ENCODE measurements around the gene DUSP21.
"Not testable (repeated sequence)": the region's sequence is repeated elsewhere in the genome, so short reads cannot be mapped to it uniquely, and the experiment has no call there.

Gene DUSP21

GRCh38 chrX:44843753-44844152 lies at the start of gene DUSP21:
Gene DUSP21, plus strand, starts transcription at chrX:44844021. Its CDS starts 112 bp downstream, at chrX:44844133.
- DNase-seq, result no peak

GRCh38 chrX:44795945-44796450 lies 47.8 kb upstream of the DUSP21 start:
- DNase-seq, result no peak

- DNase-seq, result no peak
Observed at GRCh38 chrX:44802613-44803012, 41.2 kb upstream of the DUSP21 start.

- DNase-seq, result no peak
Observed at GRCh38 chrX:44815681-44816080, 28.1 kb upstream of the DUSP21 start.

- DNase-seq, result no peak
Observed at GRCh38 chrX:44816367-44816766, 27.5 kb upstream of the DUSP21 start.

GRCh38 chrX:44817029-44817428 lies 26.8 kb upstream of the DUSP21 start:
- no peak for DNase-seq

GRCh38 chrX:44822601-44823000 lies 21.2 kb upstream of the DUSP21 start:
- no peak for DNase-seq

- not testable (repeated sequence) for DNase-seq
Observed at GRCh38 chrX:44823193-44823592, 20.6 kb upstream of the DUSP21 start.

GRCh38 chrX:44828008-44828605 lies 15.7 kb upstream of the DUSP21 start:
- peak; percentile 77 to 83 for DNase-seq

GRCh38 chrX:44829832-44830231 lies 14.0 kb upstream of the DUSP21 start:
- DNase-seq, result no peak

GRCh38 chrX:44842550-44843317 lies 1.1 kb upstream of the DUSP21 start:
- DNase-seq, result no peak

GRCh38 chrX:44843318-44843702 lies 511 bp upstream of the DUSP21 start:
- no peak for DNase-seq

GRCh38 chrX:44844204-44844603 lies 383 bp downstream of the DUSP21 start:
- DNase-seq, result no peak

- DNase-seq, result not testable (repeated sequence)
Observed at GRCh38 chrX:44850891-44851290, 7.1 kb downstream of the DUSP21 start.

- no peak for DNase-seq
Observed at GRCh38 chrX:44871114-44871645, 27.4 kb downstream of the DUSP21 start.

GRCh38 chrX:44871931-44872820 lies 28.4 kb downstream of the DUSP21 start:
- DNase-seq, result peak in 1 of 2 experiments; percentile 41

- peak; percentile 84 to 96 for DNase-seq
Observed at GRCh38 chrX:44872821-44873414, 29.1 kb downstream of the DUSP21 start, which contains the start of gene KDM6A. Gene KDM6A, plus strand, starts transcription at chrX:44873188. Its CDS starts 364 bp downstream, at chrX:44873552.

- peak in 1 of 2 experiments; percentile 28 for DNase-seq
Observed at GRCh38 chrX:44873415-44874276, 29.8 kb downstream of the DUSP21 start.

GRCh38 chrX:44874420-44875184 lies 30.8 kb downstream of the DUSP21 start:
- peak in 1 of 2 experiments; percentile 13 for DNase-seq

GRCh38 chrX:44875185-44875489 lies 31.3 kb downstream of the DUSP21 start:
- no peak for DNase-seq

- no peak for DNase-seq
Observed at GRCh38 chrX:44876086-44876485, 32.3 kb downstream of the DUSP21 start.
